ENCODE data around the gene PSAP. TPM values are rescaled to one million over a fixed set of nuclear protein-coding genes. Genes with fewer than 3 reads are reported as not detected.

Gene PSAP
- polyA plus RNA-seq, 3 donors from 2014 or later: 690 to 1,091 (median 798) TPM

- Mint-ChIP-seq H3K4me3 (no peak overlapping the region), H3K27ac (no peak overlapping the region)
These were observed 52.8 kb downstream of the PSAP start for GRCh38 chr10:71798308-71798624.

DNA sequence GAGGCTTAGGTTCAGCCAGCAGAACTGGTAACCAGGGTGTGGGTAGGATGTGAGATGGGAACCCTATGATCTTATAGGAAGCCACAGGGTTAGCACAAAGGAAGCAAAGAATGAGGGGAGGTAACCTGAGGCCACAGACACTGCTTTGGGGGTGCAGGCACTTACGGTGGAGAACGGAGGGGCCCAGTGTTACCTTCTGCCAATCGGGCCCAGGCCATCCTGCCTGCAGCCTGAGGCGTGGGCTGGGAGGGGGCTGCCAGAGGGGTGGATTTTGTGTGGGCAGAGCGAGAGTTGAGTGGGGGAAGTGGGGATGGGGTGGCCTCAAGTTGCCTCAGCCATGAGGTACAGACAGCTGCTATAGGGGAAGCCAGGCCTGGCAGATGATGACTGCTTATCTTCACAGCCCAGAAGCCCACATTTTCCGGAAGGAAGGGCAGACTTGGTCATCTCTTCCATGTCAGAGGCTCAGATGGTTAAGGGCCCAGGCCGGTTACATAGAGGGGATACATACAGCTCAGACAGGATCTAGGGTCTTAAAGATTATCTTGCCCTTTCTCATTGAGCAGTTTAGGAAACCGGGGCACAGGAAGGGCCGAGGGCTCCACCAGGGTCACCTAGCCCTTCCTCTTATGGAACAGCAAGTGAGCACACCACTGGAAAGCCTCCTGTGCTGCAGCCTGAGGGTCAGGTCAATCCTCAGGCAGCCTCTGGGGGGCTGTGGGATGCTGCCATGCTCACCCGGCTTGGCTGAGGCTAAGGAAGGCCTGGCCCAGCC, 53.3 kb downstream of the PSAP start:
- peaks cover 11 to 18% of the 10 kb centered on the region in 2 donors for H3K4me1 Mint-ChIP-seq
- peaks cover 0 to 4% (median 3%) of the 10 kb centered on the region in 3 donors for H3K27me3 Mint-ChIP-seq (ENCODE audit: low read depth in 3 of 3)
- peak overlapping the region in 3 of 6 donors; percentile 21 to 33 (median 30) for H3K27ac Mint-ChIP-seq
- H3K4me3 Mint-ChIP-seq: no peak overlapping the region
- H3K9me3 Mint-ChIP-seq: no peaks in the 10 kb centered on the region
- no peaks in the 10 kb centered on the region for H3K36me3 Mint-ChIP-seq
- DNase-seq: no peak

More at GRCh38 chr10:71798308-71798624, 52.8 kb downstream of the PSAP start:
- Mint-ChIP-seq H3K36me3 (no peaks in the 10 kb centered on the region), H3K9me3 (no peaks in the 10 kb centered on the region), H3K27me3 (ENCODE audit: low read depth in 3 of 3) (peaks cover 0 to 4% (median 3%) of the 10 kb centered on the region in 3 donors), H3K4me1 (peaks cover 11 to 18% of the 10 kb centered on the region in 2 donors)
- DNase-seq: no peak

DNA sequence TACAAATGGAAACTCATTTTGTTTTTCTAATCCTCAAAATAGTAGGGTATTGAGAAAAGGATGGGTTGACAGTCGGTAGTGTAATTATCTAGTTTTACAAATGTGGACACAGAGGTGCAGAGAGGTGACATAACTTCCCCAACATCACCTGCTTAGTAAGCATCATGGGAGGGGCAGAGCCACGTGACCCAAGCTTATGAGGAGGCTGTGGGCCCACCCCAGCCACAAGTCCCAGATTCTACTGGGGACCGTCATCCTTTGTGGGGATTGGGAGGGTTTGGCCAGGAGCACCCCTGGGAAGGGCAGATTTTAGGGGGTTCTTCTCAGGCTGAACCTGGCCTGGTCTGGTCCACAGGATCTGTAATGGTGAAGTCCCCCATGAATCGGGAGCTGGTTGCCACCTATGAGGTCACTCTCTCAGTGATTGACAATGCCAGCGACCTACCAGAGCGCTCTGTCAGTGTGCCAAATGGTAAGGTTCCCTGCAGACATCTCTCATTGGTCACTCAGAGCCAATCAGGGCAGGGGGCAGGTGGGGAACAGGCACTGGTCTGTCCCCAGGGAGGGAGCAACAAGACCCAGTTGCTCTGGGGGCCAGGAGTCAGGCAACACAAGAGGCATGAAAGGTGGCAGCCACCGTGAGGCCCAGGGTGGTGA, 54.2 kb downstream of the PSAP start:
- peaks cover 11 to 18% of the 10 kb centered on the region in 2 donors for H3K4me1 Mint-ChIP-seq
- peak overlapping the region in 2 of 6 donors; percentile 21 to 33 for H3K27ac Mint-ChIP-seq
- DNase-seq: no peak
- no peaks in the 10 kb centered on the region for H3K36me3 Mint-ChIP-seq
- peaks cover 0 to 4% (median 3%) of the 10 kb centered on the region in 3 donors for H3K27me3 Mint-ChIP-seq (ENCODE audit: low read depth in 3 of 3)
- H3K9me3 Mint-ChIP-seq: no peaks in the 10 kb centered on the region
- H3K4me3 Mint-ChIP-seq: peak overlapping the region in 1 of 5 donors; percentile 4

DNA sequence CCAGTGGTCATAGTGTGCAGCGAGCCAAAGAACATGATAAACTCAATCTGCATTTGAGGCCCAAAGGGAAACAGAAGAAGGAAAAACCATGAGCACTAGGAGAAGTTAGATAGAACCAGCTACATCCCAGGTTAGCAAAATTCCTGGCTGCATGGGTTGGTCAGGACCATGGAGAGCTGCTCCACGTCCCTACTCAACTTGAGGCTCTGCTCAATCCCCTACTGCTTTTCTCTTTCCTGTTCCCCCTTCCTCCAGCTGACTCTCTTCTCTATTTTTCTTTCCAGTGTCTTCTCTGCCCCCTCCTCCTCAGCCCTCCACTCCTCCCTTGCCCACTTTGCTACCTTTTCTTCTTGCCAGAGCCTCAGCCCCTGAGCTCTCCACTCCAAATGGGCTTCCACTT, 55.8 kb downstream of the PSAP start:
- DNase-seq: no peak
- H3K4me3 Mint-ChIP-seq: no peak overlapping the region
- H3K27ac Mint-ChIP-seq: no peak overlapping the region
- H3K36me3 Mint-ChIP-seq: no peaks in the 10 kb centered on the region
- no peaks in the 10 kb centered on the region for H3K9me3 Mint-ChIP-seq
- peaks cover 11 to 18% of the 10 kb centered on the region in 2 donors for H3K4me1 Mint-ChIP-seq
- H3K27me3 Mint-ChIP-seq (ENCODE audit: low read depth in 3 of 3): no peaks in the 10 kb centered on the region

DNA sequence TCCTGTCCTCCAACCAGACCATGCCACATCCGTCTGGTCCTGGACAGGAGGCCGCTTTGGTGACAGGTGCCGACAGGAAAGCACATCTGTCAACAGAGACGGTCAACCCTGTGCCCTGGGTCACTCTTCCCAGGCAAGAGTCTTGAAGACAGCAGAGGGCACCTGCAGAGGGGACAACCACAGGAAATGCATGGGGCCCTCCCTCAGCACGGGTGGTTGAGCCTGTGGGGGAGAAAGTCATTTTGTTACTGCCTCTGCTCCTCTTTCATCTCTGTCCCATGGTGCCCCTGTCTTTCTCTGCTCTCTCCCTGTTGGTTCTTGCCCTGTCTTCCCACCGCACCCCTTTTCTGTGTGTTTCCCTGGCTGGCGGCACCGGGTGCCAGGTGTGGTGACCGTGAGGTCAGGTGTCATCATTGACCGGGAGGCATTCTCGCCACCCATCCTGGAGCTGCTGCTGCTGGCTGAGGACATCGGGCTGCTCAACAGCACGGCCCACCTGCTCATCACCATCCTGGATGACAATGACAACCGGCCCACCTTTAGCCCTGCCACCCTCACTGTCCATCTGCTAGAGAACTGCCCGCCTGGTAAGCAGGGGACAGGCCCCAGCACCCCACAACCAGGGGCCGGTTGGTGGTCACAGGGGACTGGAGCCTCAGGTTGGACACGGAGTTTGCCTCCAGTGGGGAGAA, 60.2 kb downstream of the PSAP start:
- no peaks in the 10 kb centered on the region for H3K36me3 Mint-ChIP-seq
- H3K27me3 Mint-ChIP-seq (ENCODE audit: low read depth in 3 of 3): peaks cover 0 to 2% (median 0%) of the 10 kb centered on the region in 3 donors
- no peak overlapping the region for H3K4me3 Mint-ChIP-seq
- H3K27ac Mint-ChIP-seq: no peak overlapping the region
- H3K4me1 Mint-ChIP-seq: no peaks in the 10 kb centered on the region
- H3K9me3 Mint-ChIP-seq: no peaks in the 10 kb centered on the region
- no peak for DNase-seq

- H3K9me3 Mint-ChIP-seq: no peaks in the 10 kb centered on the region
- H3K36me3 Mint-ChIP-seq: no peaks in the 10 kb centered on the region
- no peak overlapping the region for H3K27ac Mint-ChIP-seq
- H3K4me1 Mint-ChIP-seq: no peaks in the 10 kb centered on the region
- no peak for DNase-seq
- peaks cover 0 to 2% (median 0%) of the 10 kb centered on the region in 3 donors for H3K27me3 Mint-ChIP-seq (ENCODE audit: low read depth in 3 of 3)
- no peak overlapping the region for H3K4me3 Mint-ChIP-seq
These were observed 61.2 kb downstream of the PSAP start for GRCh38 chr10:71789871-71790270.

- Mint-ChIP-seq H3K4me3 (no peak overlapping the region), H3K27me3 (ENCODE audit: low read depth in 3 of 3) (peaks cover 0 to 5% (median 2%) of the 10 kb centered on the region in 3 donors), H3K4me1 (no peaks in the 10 kb centered on the region), H3K27ac (no peak overlapping the region), H3K36me3 (no peaks in the 10 kb centered on the region), H3K9me3 (no peaks in the 10 kb centered on the region)
- DNase-seq: no peak
These were observed 62.1 kb downstream of the PSAP start for GRCh38 chr10:71788954-71789353.

DNA sequence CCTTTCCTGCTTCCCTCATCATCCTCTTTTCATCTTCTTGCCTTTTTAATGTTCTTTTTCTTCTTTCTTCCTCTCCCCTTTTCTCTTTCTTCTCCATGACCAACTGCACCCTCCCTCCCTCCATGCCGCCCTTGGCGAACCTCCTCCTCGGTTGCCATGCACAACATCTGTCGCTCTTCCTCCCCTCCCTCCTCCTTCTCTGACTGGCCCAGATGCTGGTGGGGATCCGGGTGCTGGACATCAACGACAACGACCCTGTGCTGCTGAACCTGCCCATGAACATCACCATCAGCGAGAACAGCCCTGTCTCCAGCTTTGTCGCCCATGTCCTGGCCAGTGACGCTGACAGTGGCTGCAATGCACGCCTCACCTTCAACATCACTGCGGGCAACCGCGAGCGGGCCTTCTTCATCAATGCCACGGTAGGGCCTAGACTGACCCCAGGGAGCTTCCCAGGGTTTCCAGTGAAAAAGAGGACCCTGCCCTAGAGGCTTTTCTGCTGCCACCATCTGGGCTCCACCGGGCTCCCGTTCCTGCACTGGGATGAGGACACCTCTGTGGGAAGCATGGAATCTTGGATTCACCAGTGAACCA, 66.3 kb downstream of the PSAP start:
- no peaks in the 10 kb centered on the region for H3K36me3 Mint-ChIP-seq
- no peak overlapping the region for H3K4me3 Mint-ChIP-seq
- H3K4me1 Mint-ChIP-seq: no peaks in the 10 kb centered on the region
- H3K27ac Mint-ChIP-seq: no peak overlapping the region
- peaks cover 0 to 6% (median 5%) of the 10 kb centered on the region in 3 donors for H3K27me3 Mint-ChIP-seq (ENCODE audit: low read depth in 3 of 3)
- no peak for DNase-seq
- H3K9me3 Mint-ChIP-seq: no peaks in the 10 kb centered on the region

DNA sequence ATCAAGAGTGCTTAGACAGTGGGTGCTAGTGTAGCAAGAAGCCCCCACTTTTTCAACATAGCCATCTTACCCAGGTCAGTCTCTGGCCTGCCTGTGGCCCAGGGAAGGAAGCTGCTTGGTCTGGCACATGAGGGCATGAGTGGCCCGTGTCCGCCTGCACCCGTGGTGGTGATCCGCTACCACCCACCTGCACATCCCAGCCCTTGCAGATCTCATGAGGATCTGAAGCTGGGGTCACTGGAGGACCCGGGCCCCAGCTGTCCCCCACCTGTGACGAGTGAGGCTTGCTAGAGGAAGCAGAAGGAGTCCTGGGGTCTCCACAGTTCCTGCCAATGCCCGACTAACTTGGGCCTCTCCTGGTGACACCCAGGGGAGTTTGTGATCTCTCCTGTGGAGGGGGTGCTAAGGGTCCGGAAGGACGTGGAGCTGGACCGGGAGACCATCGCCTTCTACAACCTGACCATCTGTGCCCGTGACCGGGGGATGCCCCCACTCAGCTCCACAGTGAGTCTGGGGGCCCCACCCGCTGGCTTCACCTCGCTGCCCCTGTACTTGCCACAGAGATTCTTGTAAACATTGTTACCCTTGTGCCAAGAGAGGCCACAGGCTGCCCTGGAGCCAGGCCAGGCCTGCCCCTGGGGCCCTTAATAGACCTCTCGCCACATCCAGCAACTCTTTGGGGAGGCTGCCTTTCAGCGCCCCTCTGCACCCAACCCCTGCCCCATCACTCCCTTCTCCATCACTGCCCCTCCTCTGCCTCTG, 67.0 kb downstream of the PSAP start:
- DNase-seq: no peak
- Mint-ChIP-seq H3K4me3 (no peak overlapping the region), H3K9me3 (no peaks in the 10 kb centered on the region), H3K36me3 (no peaks in the 10 kb centered on the region), H3K4me1 (no peaks in the 10 kb centered on the region), H3K27ac (no peak overlapping the region), H3K27me3 (ENCODE audit: low read depth in 3 of 3) (peaks cover 0 to 6% (median 5%) of the 10 kb centered on the region in 3 donors)

DNA sequence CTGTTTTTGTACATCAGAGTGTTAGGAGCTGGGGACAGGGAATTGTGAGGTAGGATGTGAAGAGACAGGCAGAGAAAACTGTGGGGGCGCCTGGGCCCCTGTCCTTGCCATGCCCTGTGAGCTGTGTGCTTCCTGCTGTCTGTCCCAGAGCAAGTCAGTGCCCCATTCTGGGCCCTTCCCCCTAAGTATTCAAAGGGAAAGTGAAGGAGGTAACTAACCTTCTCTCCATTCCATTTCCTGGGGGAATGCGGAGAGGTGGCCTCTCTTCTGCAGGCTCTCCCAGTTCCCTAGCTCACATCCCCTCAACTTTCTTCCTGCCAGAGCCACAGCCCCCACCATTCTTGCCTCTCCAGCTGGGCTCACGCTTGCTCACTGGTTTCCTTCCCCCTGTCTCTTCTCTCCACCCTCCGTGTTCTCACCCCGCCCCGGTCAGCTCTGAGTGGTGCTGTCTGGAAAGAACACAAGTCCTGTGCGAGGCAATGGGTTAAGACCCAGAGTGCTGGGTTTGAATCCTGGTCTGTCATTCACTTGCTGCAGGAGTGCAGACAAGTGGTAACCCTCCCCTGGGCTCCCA, 68.0 kb downstream of the PSAP start:
- Mint-ChIP-seq H3K27me3 (ENCODE audit: low read depth in 3 of 3) (peaks cover 0 to 6% (median 5%) of the 10 kb centered on the region in 3 donors), H3K4me1 (no peaks in the 10 kb centered on the region), H3K36me3 (no peaks in the 10 kb centered on the region), H3K27ac (no peak overlapping the region), H3K9me3 (no peaks in the 10 kb centered on the region), H3K4me3 (no peak overlapping the region)
- no peak for DNase-seq

DNA sequence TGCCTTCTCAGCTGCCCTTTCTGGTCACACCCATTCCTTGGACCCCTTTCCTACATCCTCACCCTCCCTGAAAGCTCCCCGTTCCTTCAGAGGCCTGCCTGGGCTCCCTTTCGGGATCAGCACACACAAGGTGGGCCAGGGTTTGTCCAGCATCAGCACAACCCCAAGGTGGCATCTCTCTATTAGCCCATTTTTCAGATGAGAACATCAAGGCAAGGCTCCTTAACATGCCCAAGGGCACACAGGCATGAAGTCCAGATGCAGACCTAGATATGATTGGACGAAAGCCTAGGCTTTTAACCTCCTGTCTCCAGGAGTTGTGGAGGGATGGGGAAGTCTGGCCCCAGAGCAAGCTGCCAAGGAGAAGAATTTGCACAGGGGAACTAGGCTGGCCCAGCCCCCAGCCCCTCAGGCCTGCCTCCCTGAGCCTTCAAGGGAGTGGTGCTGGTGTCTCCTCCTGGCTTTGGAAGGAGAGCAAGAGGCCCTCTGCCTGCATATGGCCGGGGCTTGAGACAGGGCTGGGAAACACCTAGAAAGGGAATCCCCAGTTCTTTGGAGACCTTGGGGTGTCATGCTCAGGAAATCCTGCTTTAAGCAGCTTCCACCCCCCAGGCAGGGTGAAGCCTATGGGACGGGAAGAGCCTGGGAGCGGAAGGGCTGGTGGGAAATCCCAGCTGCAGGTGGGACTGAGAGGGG, 68.7 kb downstream of the PSAP start:
- H3K9me3 Mint-ChIP-seq: no peaks in the 10 kb centered on the region
- peaks cover 0 to 6% (median 5%) of the 10 kb centered on the region in 3 donors for H3K27me3 Mint-ChIP-seq (ENCODE audit: low read depth in 3 of 3)
- peaks cover 0 to 1% of the 10 kb centered on the region in 2 donors for H3K4me1 Mint-ChIP-seq
- H3K4me3 Mint-ChIP-seq: no peak overlapping the region
- H3K36me3 Mint-ChIP-seq: no peaks in the 10 kb centered on the region
- no peak overlapping the region for H3K27ac Mint-ChIP-seq
- DNase-seq: no peak

DNA sequence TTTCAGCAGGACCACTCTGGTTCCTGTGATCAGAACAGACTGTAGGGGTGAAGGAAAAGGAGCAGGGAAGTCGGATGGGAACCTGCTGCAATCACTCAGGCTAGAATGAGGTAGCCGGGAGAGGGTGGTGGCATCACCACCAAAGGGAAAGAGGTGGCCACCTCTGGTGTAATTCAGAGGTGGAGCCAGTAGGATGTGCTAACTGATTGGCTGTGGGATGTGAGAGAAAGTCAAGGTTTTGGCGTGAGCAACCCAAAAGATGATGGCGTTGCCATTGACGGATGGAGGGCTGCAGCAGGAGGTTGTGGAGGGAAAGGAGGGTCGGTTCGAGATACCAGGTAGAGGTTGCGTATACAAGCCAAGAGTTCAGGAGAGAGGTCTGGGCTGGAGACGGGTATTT, 70.3 kb downstream of the PSAP start:
- Mint-ChIP-seq H3K9me3 (no peaks in the 10 kb centered on the region), H3K4me3 (no peak overlapping the region), H3K4me1 (peaks cover 10 to 12% of the 10 kb centered on the region in 2 donors), H3K36me3 (no peaks in the 10 kb centered on the region), H3K27me3 (ENCODE audit: low read depth in 3 of 3) (peaks cover 0 to 5% (median 4%) of the 10 kb centered on the region in 3 donors), H3K27ac (no peak overlapping the region)
- no peak for DNase-seq
